HepG2 (cell line): Measurements from ENCODE around the gene IRGQ.

ENCODE experiments used
- AGO1 ChIP-seq: fragments of 200-400 bp; formaldehyde crosslinking; IDR thresholded peaks from 2 replicates; pipeline ENCODE4 v1.6.1; 2017; ENCODE audit warnings: mild to moderate bottlenecking, low read depth, low read length, moderate library complexity; ENCODE audit not compliant: poor library complexity, severe bottlenecking
- ASH2L ChIP-seq: fragments of 300-600, 200-600 bp; sonication (generic); IDR thresholded peaks from 2 replicates; pipeline ENCODE4 v1.7.0; 2017; ENCODE audit warnings: low read depth, mild to moderate bottlenecking, moderate library complexity, mixed read lengths, low read length; ENCODE audit not compliant: insufficient read length
- KAT7 ChIP-seq: IDR thresholded peaks from 2 replicates; pipeline ENCODE4 v1.6.1; 2018; ENCODE audit warnings: borderline replicate concordance, missing compliant biosample characterization
- MBD4 ChIP-seq: IDR thresholded peaks from 2 replicates; pipeline ENCODE4 v1.6.1; 2012; ENCODE audit warnings: low read length, inconsistent platforms, borderline replicate concordance
- MTA3 ChIP-seq: sonication (generic); formaldehyde crosslinking; IDR thresholded peaks from 2 replicates; pipeline ENCODE4 v1.4.0; 2020; ENCODE audit warnings: missing genetic modification reagents
- SRSF1 ChIP-seq: fragments of 200-400 bp; formaldehyde crosslinking; optimal IDR thresholded peaks from 2 replicates; pipeline ENCODE3; 2017; ENCODE audit warnings: mild to moderate bottlenecking, low read depth, low read length, moderate library complexity
- ZBTB3 ChIP-seq: sonication (generic); formaldehyde crosslinking; IDR thresholded peaks from 2 replicates; pipeline ENCODE4 v1.4.0; 2020; ENCODE audit warnings: low read depth, mild to moderate bottlenecking, moderate library complexity, missing genetic modification reagents, borderline replicate concordance
- ZNF282 ChIP-seq: fragments of 450-650 bp; IDR thresholded peaks from 2 replicates; pipeline ENCODE4 v1.6.1; 2018; ENCODE audit not compliant: partially characterized antibody
- TF ChIP-seq, protein P1 (sequence below): sonication (generic); formaldehyde crosslinking; IDR thresholded peaks from 2 replicates; pipeline ENCODE4 v1.5.0; 2020; ENCODE audit warnings: mild to moderate bottlenecking, missing genetic modification reagents, moderate library complexity
- TF ChIP-seq, protein P2 (sequence below): sonication (generic); formaldehyde crosslinking; IDR thresholded peaks from 2 replicates; pipeline ENCODE4 v1.5.1; 2020; ENCODE audit warnings: mild to moderate bottlenecking, missing genetic modification reagents, moderate library complexity
- TF ChIP-seq, protein P3 (sequence below): sonication (generic); formaldehyde crosslinking; IDR thresholded peaks from 2 replicates; pipeline ENCODE4 v1.5.0; 2020; ENCODE audit warnings: missing genetic modification reagents
- TF ChIP-seq, protein P4 (sequence below): IDR thresholded peaks from 2 replicates; pipeline ENCODE4 v1.6.1; 2016; ENCODE audit warnings: missing compliant biosample characterization, missing genetic modification reagents, borderline replicate concordance

DNA sequence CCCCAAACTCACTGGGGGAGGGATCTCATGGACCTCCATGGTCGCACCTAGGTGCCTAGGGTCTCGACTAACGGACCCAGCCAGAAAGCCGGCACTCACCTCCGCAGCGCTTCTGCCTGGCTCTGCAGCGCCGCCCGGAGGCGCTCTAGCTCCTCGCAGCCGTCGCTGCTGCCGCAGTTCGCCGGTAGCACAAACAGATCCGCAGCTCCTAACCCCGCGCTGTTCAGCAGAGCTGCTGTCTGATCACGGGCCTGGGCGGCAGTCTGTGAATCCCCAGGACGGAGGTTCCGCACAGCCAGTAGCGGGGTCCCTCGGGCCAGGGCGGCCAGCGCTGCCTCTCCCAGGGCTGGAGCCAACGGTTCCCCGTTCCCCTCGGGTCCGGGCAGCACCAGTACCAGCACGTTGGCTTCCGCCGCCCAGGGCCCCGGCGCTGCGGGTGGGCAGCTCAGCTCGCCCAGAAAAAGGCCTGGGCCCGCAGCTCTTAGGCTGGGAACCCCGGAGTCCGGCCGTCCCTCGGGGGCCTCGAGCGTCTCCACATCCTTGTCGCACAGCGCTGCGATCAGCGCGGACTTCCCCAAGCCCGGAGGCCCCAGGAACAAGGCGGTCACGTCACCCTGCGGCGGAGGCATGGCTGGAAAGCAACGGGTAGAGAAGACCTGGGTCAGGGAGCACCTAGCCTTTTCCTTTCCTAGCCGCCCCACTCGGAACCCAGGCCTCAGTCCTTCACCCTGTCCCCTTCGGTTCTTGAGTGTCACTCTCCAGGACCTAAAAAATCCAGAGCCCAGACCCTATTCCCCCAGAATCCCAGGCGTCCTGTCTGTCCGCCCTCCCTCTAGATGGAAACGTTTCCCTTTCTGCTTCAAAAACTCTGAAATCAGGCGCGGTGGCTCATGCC, 977 bp downstream of the IRGQ start:
- TF ChIP-seq ASH2L (no peak), KAT7 (CRISPR knock-in tag) (no peak), AGO1 (no peak), MBD4 (no peak), MTA3 (CRISPR knock-in tag) (no peak), ZBTB3 (CRISPR knock-in tag) (no peak), ZNF282 (no peak), SRSF1 (no peak)
- TF ChIP-seq, protein P1, sequence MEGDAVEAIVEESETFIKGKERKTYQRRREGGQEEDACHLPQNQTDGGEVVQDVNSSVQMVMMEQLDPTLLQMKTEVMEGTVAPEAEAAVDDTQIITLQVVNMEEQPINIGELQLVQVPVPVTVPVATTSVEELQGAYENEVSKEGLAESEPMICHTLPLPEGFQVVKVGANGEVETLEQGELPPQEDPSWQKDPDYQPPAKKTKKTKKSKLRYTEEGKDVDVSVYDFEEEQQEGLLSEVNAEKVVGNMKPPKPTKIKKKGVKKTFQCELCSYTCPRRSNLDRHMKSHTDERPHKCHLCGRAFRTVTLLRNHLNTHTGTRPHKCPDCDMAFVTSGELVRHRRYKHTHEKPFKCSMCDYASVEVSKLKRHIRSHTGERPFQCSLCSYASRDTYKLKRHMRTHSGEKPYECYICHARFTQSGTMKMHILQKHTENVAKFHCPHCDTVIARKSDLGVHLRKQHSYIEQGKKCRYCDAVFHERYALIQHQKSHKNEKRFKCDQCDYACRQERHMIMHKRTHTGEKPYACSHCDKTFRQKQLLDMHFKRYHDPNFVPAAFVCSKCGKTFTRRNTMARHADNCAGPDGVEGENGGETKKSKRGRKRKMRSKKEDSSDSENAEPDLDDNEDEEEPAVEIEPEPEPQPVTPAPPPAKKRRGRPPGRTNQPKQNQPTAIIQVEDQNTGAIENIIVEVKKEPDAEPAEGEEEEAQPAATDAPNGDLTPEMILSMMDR (CRISPR knock-in tag): peak; percentile 95
- TF ChIP-seq, protein P2, sequence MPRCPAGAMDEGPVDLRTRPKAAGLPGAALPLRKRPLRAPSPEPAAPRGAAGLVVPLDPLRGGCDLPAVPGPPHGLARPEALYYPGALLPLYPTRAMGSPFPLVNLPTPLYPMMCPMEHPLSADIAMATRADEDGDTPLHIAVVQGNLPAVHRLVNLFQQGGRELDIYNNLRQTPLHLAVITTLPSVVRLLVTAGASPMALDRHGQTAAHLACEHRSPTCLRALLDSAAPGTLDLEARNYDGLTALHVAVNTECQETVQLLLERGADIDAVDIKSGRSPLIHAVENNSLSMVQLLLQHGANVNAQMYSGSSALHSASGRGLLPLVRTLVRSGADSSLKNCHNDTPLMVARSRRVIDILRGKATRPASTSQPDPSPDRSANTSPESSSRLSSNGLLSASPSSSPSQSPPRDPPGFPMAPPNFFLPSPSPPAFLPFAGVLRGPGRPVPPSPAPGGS: peak; percentile 69; the same call in 1 of the 2 replicates
- TF ChIP-seq, protein P3, sequence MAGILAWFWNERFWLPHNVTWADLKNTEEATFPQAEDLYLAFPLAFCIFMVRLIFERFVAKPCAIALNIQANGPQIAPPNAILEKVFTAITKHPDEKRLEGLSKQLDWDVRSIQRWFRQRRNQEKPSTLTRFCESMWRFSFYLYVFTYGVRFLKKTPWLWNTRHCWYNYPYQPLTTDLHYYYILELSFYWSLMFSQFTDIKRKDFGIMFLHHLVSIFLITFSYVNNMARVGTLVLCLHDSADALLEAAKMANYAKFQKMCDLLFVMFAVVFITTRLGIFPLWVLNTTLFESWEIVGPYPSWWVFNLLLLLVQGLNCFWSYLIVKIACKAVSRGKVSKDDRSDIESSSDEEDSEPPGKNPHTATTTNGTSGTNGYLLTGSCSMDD: no peak
- TF ChIP-seq, protein P4, sequence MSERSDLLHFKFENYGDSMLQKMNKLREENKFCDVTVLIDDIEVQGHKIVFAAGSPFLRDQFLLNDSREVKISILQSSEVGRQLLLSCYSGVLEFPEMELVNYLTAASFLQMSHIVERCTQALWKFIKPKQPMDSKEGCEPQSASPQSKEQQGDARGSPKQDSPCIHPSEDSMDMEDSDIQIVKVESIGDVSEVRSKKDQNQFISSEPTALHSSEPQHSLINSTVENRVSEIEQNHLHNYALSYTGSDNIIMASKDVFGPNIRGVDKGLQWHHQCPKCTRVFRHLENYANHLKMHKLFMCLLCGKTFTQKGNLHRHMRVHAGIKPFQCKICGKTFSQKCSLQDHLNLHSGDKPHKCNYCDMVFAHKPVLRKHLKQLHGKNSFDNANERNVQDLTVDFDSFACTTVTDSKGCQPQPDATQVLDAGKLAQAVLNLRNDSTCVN: peak; percentile 30; the same call in 1 of the 2 replicates
